NCI-H345 treated with DMSO at 0.1 percent for 48 hours (cell line): ENCODE measurements around the gene EPHA1.

Source experiments
- DNase-seq: peaks from one replicate; lab custom pipeline; 2025; ENCODE audit not compliant: unreplicated experiment; lab: John Stamatoyannopoulos, UW

Gene EPHA1

GRCh38 chr7:143390104-143390772 is 18.4 kb downstream of the EPHA1 start:
- no peak for DNase-seq

DNA sequence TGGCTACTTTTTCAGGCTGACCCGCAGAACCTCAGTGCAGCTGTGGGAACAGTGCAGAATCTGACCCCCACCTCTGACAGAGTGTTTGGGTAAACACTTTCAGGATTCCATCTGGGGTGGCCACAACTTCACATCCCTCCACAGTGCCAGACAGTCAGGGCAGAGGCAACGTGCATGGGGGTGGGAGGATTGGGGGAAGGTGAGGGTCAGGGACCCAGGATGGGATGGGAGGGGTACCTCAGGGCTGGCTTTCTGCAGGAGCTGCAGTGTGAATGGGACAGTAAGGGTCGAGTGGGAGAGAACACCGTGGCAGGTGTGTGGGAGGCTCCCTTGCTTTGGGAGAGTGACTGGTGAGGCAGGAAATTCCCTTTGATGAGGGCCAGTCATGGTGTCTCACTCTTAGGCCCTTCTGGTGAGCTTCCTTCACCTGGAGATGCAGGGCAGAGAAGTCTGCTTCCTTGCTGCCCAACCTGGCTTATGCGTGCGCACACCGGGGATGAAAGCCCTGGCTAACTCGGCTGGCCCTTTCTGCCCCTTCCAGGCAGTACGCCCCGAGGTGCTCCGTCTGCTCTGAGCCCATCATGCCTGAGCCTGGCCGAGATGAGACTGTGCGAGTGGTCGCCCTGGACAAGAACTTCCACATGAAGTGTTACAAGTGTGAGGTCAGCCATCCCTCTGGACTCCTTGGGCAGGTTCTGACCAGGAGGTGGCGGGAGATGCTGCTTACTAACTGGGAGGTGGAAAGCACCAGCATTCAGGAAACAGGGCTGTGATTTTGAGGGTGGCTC is 19.1 kb downstream of the EPHA1 start:
- no peak for DNase-seq

DNA sequence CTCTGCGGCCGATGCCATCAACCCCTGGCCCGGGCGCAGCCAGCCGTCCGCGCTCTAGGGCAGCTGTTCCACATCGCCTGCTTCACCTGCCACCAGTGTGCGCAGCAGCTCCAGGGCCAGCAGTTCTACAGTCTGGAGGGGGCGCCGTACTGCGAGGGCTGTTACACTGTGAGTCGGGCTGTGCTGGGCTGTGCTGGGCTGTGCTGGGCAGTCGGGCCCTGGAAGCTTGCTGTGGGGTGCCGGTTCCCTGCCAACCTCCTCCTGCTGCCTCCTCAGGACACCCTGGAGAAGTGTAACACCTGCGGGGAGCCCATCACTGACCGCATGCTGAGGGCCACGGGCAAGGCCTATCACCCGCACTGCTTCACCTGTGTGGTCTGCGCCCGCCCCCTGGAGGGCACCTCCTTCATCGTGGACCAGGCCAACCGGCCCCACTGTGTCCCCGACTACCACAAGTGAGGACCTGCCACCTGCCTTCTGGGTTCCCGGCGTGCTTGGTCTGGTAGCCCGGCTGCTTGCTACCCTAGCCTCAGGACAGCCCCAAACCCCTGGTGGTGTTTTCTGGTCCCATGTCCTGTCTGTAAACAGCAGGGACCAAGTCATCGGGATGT is 20.1 kb downstream of the EPHA1 start:
- DNase-seq, result no peak

- DNase-seq, result no peak
These were observed 20.6 kb downstream of the EPHA1 start for GRCh38 chr7:143388051-143388450.

DNA sequence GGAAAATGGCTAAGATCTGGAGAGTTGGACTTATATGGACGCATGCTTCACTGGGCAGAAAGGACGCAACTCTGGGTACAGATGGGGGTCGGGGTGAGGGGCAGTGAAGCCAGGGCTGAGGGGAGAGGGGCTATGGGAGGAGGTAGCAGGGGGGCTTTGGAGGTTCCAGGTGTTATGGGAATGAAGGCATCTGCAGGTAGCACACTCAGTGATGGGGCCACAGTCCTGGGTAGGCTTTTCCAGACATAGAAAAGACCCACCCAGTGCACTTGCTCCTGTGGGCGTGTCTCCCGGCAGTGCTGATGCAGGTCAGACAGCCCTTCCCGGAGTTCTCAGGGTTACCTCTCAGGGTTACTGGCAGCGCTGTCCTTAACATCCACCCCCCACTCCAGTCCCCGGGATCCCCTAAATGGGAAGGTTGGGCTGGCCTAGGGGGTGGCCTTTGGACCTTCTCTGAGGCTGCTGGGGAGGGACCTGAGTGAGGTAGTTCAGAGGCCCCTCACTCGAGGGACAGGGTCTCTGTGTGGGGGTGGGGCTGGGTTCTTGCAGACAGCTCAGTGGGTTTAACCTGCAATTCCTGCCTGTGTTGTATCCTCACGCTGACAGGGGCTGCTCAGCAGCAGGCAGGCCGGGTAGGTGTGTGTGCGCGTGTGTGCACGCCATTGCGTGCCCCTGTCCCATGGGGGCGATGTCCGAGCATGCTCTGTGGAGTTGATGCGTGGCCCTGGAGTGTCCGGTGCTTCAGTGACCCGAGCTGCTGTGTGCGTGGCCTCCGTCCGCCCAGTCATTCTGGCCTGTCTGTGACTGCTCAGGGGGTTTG is 21.3 kb downstream of the EPHA1 start:
- no peak for DNase-seq

GRCh38 chr7:143385891-143386781 is 22.5 kb downstream of the EPHA1 start:
- no peak for DNase-seq

DNA sequence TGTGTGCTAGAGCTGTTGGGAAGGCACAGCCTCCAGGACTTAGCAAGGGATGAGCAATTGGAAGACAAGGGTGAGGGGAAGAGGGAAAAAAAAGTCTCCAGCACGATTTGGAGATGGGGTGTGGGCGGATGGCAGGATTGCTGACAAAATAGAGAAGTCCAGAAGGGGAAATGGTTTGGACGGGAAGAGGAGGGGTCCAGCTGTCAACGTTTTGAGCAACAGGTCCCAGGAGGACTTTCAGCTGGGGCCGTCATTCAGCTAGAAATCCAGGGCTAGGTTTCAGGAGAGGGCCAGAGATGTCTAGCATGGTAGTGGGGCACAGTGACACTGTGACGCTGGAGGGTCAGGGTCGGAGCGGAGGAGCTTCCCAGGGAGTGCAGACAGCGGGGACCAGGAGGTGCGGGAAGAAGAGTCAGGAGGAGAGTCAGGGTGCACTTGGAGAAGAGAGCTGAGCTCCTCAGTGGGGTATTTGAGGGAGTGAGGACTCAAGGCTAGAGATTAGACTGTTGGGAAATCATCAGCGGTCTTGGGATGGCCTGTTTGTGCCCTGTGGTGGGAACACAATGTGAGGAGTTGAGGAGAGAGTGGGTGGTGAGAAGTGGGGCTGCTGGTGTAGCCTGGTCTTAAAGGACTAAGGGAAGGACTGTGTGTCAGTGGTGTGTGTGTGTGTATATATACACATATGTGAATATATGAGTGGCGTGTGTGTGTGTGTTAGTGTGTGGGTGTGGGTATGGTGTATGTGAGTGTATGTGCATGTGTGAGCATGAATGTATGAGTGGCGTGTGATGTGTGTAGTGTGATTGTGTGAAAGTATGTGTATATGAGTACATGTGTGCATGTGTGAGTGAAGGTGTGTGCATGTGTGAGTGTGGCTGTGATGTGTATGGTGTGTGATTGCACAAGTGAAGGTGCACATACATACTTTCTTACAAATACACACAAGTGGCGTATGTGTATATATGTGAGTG is 23.7 kb downstream of the EPHA1 start:
- DNase-seq, result no peak

DNA sequence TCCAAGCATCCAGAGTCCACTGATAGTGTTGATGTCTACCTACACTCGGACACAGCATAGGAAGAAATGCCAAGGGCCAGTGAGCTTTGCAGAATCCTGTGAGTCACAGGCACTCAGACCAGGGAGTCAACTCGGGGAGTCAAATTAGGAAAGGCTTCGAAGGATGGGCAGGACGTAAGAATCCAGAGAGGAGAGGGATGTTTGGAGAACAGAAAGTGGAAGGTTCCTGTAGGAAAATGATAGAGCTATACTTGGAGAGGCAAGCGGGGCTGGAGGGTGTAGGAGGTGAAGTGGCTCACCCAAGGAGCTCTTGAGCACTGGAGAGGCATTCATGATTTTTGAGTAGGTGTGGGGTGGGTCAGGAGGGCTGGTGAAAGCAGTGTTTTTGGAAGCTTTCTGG is 24.5 kb downstream of the EPHA1 start:
- no peak for DNase-seq

DNA sequence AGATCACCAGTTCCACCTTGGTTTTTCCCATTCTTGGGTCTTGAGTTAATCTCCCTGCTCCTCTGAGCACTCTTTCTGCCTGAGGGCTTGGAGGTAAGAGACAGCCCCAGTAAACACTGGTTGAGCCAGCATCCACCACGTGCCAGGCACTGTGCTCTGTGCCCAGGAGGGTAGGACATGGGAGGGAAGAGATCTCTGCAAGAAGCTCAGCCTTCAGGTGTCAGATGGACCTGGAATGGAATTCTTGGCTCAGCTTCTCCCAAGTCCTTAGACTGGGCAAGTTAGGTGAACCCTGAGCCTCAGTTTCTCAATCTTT is 25.1 kb downstream of the EPHA1 start:
- DNase-seq, result no peak

- DNase-seq, result no peak
These were observed 25.6 kb downstream of the EPHA1 start for GRCh38 chr7:143382791-143383641.

DNA sequence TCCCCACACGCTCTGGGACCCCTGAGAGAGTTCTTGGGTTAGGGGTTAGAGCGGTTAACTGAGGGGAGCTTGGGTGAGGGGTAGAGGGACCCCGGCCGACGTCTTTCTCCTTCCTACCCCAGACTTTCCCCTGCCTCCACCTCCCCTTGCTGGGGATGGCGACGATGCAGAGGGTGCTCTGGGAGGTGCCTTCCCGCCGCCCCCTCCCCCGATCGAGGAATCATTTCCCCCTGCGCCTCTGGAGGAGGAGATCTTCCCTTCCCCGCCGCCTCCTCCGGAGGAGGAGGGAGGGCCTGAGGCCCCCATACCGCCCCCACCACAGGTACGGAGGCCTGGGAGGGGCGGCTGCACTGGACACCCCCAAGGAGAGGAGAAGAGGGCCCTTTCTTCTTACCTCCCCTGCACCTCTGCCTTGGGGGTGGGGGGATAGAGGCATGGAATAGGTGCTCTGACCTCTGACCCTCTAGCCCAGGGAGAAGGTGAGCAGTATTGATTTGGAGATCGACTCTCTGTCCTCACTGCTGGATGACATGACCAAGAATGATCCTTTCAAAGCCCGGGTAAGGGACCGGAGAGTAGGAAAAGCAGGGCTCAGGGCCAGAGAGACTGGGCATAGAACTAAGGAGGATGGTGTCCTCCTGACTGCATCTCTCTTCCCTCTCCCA is 26.4 kb downstream of the EPHA1 start:
- no peak for DNase-seq

DNA sequence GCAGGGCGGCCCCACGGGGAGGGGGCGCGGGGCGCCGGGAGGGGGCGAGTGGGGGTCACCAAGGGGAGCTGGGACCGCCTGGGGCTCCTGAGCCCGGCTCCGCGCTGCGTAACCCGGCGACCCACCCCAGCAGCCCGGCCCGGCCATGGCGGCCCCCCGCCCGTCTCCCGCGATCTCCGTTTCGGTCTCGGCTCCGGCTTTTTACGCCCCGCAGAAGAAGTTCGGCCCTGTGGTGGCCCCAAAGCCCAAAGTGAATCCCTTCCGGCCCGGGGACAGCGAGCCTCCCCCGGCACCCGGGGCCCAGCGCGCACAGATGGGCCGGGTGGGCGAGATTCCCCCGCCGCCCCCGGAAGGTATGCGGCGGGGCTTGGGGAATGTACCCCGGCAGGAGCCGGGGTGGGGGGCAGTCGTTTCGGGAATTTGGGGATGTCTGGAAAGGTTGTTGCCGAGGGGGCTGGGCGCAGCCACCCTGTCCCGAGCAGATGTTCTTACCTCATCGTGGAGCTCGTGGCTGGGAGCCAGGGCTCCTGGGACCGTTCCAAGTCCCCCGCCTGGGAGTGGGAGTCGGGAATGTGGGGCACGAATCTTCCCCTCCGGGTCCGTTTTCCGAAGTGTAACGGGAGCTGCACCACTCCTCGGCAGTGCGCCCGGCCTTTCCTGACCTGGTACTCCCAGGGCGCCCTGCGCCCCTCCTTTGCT is 27.1 kb downstream of the EPHA1 start:
- no peak for DNase-seq

DNA sequence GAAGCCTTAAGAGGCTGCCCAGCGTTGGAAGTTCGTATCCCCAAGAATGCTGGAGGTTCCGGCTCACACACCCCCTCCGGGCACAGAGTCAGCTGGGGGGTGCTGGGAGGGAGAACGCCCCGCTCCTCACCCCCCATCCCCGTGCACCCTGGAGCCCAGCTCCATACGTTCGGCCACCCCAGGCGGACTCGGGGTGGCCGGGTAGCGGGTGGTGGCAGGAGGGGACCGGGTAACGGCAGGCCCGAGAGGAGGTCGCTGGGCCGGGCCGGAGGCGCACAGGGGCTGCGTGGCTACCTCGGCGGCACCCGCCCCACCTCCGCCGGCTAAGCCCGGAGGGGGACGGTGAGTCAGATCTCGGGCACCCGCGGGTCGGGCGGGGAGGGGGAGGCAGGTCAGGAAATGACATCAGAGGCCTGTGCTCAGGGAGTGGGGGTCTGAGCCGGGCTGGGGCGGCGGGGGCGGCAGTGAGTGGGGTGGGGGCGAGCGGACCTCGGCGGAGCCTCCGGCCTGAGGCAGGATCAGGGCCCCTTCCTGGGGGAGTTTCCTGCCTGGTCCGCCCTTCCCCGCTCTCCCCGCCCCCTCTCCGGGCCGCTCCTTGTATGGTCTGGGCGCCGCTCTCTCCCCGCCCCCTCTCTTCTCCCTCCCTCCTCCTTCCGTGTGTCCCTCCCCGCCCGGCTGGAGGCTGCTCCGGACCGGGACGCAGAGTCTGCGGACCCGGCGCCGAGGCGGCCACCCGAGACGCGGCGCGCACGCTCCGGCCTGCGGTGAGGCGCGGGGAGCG is 27.8 kb downstream of the EPHA1 start, which contains the start of gene ZYX:
TSS of gene ZYX (plus strand) at position 700 of the 781 bp plus-strand sequence. CDS start 227 bp downstream, outside the sequence.
- DNase-seq, result peak; percentile 48

DNA sequence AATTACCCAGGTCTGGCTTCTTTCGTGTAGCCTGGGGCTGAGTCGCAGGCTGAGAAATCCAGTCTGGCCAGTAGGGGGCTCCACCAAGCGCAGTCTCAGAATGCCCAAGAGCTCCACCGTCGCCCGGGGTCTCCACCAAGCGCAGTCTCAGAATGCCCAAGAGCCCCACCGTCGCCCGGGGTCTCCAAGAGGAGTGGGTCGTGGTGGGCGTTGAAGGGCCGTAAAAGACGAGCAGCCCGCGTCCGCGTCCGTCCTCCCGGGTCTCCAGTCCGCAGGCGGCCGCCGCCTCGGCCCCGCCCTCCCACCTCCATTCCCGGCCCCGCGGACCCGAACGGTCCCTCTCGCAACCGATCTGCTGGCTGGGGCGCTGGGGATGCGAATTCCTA is 28.4 kb downstream of the EPHA1 start:
- peak; percentile 70 for DNase-seq

GRCh38 chr7:143379611-143380259 is 28.9 kb downstream of the EPHA1 start:
- DNase-seq, result no peak

DNA sequence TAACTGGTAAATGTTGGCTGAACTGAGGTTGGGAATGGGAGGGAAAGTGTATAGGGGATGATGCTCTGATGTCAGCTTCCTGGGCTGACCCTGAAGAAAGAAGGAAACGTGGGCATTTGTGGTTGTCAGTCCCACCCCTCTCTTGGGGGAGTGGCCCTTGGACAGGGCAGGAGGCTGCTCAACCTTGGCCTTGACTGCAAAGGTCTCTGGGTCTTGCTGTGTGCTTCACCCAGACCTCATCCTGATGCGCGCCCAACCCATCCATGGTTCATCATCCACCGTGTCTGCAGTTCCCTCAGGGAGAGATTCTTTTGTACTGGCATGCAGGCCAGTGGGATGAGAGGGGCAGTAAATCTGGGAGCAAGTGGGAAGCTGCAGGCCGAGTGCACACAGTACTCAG is 32.3 kb downstream of the EPHA1 start:
- no peak for DNase-seq
